GM12875 (cell line): ENCODE results near the gene SERINC5.
"Not testable (repeated sequence)": the region's sequence is repeated elsewhere in the genome, so short reads cannot be mapped to it uniquely, and the experiment has no call there.

ENCODE experiments used
- H3K4me3 ChIP-seq: one replicate; pipeline ENCODE4 v1.5.1; 2011; ENCODE audit warnings: low read depth, low read length, control low read depth
- TF ChIP-seq, protein P1 (sequence below): IDR thresholded peaks from 2 replicates; pipeline ENCODE4 v1.5.1; 2011; ENCODE audit warnings: low read depth, mild to moderate bottlenecking, control low read depth, inconsistent platforms, low read length, moderate library complexity, borderline replicate concordance; ENCODE audit not compliant: insufficient read depth

The SERINC5 gene

DNA sequence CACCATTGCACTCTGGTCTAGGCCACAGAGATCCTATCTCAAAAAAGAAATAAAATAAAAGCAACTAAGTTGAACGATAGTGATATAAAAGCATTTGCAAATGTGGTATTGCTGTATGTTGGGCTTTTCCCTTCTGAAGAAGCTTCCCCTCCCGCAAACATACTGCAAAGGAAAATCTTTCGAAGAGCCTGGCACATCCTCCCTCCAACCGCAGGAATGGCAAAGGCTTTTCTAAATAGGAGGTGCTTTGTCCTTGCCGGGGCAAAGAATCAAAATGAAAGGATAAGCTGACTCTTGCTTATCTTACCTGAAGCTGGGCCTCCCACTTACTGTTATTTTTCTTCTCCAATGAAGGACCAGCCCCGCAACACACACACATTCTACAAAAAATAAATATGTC lies 45.8 kb downstream of the SERINC5 start:
- no peak overlapping the region for H3K4me3 ChIP-seq
- TF ChIP-seq, protein P1, sequence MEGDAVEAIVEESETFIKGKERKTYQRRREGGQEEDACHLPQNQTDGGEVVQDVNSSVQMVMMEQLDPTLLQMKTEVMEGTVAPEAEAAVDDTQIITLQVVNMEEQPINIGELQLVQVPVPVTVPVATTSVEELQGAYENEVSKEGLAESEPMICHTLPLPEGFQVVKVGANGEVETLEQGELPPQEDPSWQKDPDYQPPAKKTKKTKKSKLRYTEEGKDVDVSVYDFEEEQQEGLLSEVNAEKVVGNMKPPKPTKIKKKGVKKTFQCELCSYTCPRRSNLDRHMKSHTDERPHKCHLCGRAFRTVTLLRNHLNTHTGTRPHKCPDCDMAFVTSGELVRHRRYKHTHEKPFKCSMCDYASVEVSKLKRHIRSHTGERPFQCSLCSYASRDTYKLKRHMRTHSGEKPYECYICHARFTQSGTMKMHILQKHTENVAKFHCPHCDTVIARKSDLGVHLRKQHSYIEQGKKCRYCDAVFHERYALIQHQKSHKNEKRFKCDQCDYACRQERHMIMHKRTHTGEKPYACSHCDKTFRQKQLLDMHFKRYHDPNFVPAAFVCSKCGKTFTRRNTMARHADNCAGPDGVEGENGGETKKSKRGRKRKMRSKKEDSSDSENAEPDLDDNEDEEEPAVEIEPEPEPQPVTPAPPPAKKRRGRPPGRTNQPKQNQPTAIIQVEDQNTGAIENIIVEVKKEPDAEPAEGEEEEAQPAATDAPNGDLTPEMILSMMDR: no peak

DNA sequence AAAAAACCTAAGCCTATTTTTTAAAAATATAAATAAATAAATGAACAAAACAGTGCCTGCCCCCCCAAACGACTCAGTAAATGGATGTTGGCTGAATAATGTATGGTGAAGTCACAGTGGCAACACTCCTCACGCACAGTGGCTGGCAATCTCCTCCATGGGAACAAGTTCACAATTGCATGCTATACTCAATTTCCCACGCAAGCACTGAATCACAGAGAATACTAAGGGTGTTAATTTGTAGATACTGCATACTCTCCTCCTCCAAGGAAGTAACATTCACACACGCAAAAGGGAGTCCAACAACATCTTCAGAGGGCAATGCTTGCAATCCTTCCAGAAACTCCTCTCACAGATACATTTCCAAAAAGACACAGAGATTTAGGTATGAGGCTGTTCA lies 47.5 kb downstream of the SERINC5 start:
- TF ChIP-seq, protein P1: no peak
- H3K4me3 ChIP-seq: no peak overlapping the region

DNA sequence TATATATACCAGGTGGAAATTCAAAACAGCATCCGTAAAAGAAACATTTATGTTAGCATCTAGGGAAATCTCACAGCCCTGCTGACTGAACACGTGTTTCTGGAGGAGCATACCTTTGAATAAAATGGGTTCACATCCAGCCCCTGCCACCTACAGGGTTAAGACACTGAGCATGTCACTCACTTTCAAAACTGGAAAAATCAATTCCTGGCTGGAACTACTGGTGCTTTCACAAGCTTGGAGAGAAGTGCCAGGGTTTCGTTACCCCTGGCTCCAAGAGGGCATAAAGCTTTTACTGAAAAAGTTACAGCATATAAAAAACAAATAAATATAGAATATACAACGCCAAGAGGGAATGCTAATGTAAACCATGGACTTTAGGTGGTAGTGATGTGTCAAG lies 48.0 kb downstream of the SERINC5 start:
- TF ChIP-seq, protein P1: no peak
- H3K4me3 ChIP-seq: no peak overlapping the region

DNA sequence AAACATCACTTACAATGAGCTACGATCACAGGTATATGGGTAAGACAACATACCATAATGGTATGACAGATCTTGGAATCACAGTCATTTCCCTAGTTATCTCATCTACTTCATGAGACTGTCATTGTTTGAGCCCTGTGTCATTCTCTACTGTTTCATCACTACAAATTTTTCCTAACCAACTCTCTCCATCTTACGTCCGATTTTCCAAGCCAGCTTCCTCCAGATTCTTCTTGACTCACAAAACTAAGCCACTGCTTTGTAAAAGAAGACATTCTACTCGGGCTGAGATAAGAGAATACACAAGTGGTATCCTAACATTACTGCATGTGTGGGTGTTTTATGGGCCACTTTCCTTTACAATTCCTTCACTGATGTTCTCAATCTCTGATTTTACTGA lies 49.6 kb downstream of the SERINC5 start:
- no peak overlapping the region for H3K4me3 ChIP-seq
- TF ChIP-seq, protein P1: no peak

DNA sequence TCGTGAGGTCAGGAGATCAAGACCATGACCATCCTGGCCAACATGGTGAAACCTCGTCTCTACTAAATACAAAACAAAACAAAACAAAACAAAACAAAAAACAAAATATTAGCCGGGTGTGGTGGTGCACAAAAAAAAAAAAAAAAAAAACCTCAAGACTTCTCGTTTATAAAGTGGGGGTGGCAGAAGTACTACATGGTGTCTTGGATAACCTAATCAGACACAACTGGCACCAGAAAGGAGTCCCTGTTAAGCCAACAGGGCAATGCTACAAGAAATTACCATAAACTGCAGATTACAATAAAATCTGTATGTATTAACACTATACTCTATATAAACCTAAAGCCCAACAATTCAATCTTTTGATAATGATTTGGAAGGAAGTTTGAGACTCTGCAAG lies 50.0 kb downstream of the SERINC5 start:
- TF ChIP-seq, protein P1: no peak
- no peak overlapping the region for H3K4me3 ChIP-seq

DNA sequence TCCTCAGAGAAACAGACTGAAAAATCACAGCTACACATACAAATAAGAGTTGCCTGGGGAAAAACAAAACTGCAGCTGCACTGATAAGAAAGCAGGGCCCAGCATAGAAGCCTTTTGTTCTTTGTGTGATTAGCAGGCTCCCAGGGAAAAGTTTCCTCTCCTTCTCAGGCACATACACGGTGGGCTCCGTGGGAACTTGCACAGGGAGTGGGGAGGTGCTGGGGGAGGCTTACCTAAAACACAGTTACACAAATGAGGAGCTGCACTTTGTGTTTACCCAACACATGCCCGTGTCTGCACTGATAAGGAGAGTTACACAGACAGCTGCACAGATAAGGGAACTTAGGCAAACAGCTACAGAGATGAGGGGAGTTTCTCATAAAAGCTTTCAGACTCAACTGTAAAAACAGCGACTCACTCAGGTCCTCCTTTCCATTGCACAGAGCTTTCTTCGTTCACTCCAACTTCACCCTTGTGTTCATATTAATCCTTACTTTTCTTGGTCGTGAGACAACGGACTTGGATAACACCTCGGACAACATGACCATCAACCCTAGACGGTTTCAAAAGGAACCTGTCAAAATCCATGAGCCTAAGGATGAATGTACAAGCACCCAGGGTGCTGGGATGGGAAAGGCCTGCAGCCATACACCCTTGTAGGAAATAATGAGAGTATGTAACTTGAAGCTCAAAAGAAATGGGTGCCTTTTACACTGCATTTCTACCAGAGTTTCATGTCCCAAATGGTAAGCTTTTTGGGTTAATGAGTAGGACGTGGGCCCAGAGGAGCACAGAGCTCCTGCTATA lies 50.8 kb downstream of the SERINC5 start:
- TF ChIP-seq, protein P1: no peak
- H3K4me3 ChIP-seq: no peak overlapping the region

DNA sequence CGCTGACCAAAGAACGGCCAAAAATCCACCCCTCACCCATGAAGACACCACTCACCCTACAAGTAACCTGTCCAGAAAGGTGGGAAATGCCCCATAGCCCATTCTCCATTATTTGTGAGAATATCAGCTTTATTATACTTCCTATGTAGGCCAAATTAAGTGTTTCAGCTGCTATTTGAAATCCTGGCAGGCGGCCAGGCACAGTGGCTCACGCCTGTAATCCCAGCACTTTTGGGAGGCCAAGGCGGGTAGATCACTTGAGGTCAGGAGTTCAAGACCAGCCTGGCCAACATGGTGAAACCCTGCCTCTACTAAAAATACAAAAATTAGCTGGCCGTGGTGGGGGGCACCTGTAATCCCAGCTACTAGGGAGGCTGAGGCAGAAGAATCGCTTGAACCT lies 54.1 kb downstream of the SERINC5 start:
- not testable (repeated sequence) for H3K4me3 ChIP-seq
